DND-41 (cell line): ENCODE results near the gene SPRY2.

Source experiments
- CTCF ChIP-seq: IDR thresholded peaks from 2 replicates; pipeline ENCODE4 v1.5.1; 2012; ENCODE audit warnings: borderline replicate concordance, low read length, moderate library complexity, mild to moderate bottlenecking; ENCODE audit not compliant: poor library complexity, severe bottlenecking; ENCODE audit errors: extremely low read depth
- EZH2 ChIP-seq: IDR thresholded peaks from 3 replicates; pipeline ENCODE4 v1.6.1; 2012; ENCODE audit warnings: borderline replicate concordance, low read depth, mild to moderate bottlenecking, moderate library complexity, low read length, inconsistent platforms; ENCODE audit not compliant: severe bottlenecking

- TF ChIP-seq CTCF (no peak), EZH2 (no peak)
Observed at GRCh38 chr13:80374444-80374843, 33.5 kb upstream of the SPRY2 start.
